HTERT RPE-1 (cell line): Measurements from ENCODE around the gene ACOT13.
"Not testable (repeated sequence)": the region's sequence is repeated elsewhere in the genome, so short reads cannot be mapped to it uniquely, and the experiment has no call there.

ENCODE experiments used
- in situ Hi-C: fragments of 300-500 bp; cut with MboI; formaldehyde crosslinking; loops from 4 replicates; pipeline ENCODE4 v1.14.3; 2020; ENCODE audit warnings: low sequenced_read_pairs

Gene ACOT13

GRCh38 chr6:24691550-24691949 is 24.7 kb downstream of the ACOT13 start:
- in situ Hi-C loops, result loop anchor here (25.0 kb wide), 1 partner anchor 104 kb away; no protein-coding TSS in a partner anchor

- in situ Hi-C loops, result loop anchor here (25.0 kb wide), 1 partner anchor 105 kb away; no protein-coding TSS in a partner anchor
Measured at GRCh38 chr6:24692003-24692402, 25.1 kb downstream of the ACOT13 start.

GRCh38 chr6:24692415-24692814 is 25.5 kb downstream of the ACOT13 start:
- in situ Hi-C loops, result loop anchor here (25.0 kb wide), 1 partner anchor 105 kb away; no protein-coding TSS in a partner anchor

- in situ Hi-C loops, result loop anchor here (25.0 kb wide), 1 partner anchor 106 kb away; no protein-coding TSS in a partner anchor
Measured at GRCh38 chr6:24692848-24693592, 26.1 kb downstream of the ACOT13 start.

GRCh38 chr6:24694198-24694597 is 27.3 kb downstream of the ACOT13 start:
- in situ Hi-C loops, result loop anchor here (25.0 kb wide), 1 partner anchor 107 kb away; no protein-coding TSS in a partner anchor

GRCh38 chr6:24695635-24696034 is 28.8 kb downstream of the ACOT13 start:
- in situ Hi-C loops, result loop anchor here (25.0 kb wide), 1 partner anchor 108 kb away; no protein-coding TSS in a partner anchor

GRCh38 chr6:24696097-24696496 is 29.2 kb downstream of the ACOT13 start:
- in situ Hi-C loops, result loop anchor here (25.0 kb wide), 1 partner anchor 109 kb away; no protein-coding TSS in a partner anchor

- in situ Hi-C loops, result loop anchor here (25.0 kb wide), 1 partner anchor 112 kb away; no protein-coding TSS in a partner anchor
Measured at GRCh38 chr6:24699521-24700359, 32.9 kb downstream of the ACOT13 start.

- in situ Hi-C loops, result no loop called here
Measured at GRCh38 chr6:24702720-24703282, 35.9 kb downstream of the ACOT13 start.

GRCh38 chr6:24704468-24704867 is 37.6 kb downstream of the ACOT13 start:
- in situ Hi-C loops, result no loop called here

- in situ Hi-C loops, result no loop called here
Measured at GRCh38 chr6:24708612-24709011, 41.7 kb downstream of the ACOT13 start.

GRCh38 chr6:24709014-24709711 is 42.3 kb downstream of the ACOT13 start:
- in situ Hi-C loops, result no loop called here

GRCh38 chr6:24710519-24711303 is 43.8 kb downstream of the ACOT13 start:
- in situ Hi-C loops, result no loop called here

- in situ Hi-C loops, result not testable (repeated sequence)
Measured at GRCh38 chr6:24716602-24717148, 49.8 kb downstream of the ACOT13 start.

GRCh38 chr6:24718449-24719124 is 51.7 kb downstream of the ACOT13 start:
- in situ Hi-C loops, result no loop called here

- in situ Hi-C loops, result no loop called here
Measured at GRCh38 chr6:24719125-24719971, 52.5 kb downstream of the ACOT13 start, which contains the start of gene C6orf62. C6orf62 (minus strand) TSS chr6:24719154; CDS start chr6:24718668, 486 bp downstream.

GRCh38 chr6:24720131-24720603 is 53.3 kb downstream of the ACOT13 start:
- in situ Hi-C loops, result no loop called here
